Iris pigment epithelial cell (primary cell): ENCODE results near the gene CMIP.
"Not testable (repeated sequence)": the region's sequence is repeated elsewhere in the genome, so short reads cannot be mapped to it uniquely, and the experiment has no call there.

Source experiments
- DNase-seq: peaks from one replicate; pipeline ENCODE4 v3.0.0-alpha.2; 2011; ENCODE audit warnings: low read depth

The CMIP gene

DNA sequence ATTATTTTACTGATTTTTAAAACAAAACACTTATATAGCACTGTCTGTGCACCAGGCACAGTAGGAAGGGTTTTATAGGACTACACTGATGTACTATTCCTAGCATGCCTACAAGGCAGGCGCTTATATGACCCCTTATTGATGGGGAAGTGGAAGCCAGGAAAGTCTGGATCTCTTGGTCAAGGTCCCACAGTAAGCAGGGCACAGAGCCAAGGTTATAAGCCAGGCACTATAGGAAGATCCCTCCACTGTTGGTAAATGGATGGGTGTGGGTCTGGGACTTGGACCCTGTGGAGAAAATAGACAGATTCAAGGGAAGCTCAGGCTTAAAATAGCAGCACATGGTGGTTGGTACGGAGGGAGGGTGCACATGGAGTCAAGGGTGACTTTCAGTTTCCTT lies 275.4 kb downstream of the CMIP start:
- DNase-seq: no peak

DNA sequence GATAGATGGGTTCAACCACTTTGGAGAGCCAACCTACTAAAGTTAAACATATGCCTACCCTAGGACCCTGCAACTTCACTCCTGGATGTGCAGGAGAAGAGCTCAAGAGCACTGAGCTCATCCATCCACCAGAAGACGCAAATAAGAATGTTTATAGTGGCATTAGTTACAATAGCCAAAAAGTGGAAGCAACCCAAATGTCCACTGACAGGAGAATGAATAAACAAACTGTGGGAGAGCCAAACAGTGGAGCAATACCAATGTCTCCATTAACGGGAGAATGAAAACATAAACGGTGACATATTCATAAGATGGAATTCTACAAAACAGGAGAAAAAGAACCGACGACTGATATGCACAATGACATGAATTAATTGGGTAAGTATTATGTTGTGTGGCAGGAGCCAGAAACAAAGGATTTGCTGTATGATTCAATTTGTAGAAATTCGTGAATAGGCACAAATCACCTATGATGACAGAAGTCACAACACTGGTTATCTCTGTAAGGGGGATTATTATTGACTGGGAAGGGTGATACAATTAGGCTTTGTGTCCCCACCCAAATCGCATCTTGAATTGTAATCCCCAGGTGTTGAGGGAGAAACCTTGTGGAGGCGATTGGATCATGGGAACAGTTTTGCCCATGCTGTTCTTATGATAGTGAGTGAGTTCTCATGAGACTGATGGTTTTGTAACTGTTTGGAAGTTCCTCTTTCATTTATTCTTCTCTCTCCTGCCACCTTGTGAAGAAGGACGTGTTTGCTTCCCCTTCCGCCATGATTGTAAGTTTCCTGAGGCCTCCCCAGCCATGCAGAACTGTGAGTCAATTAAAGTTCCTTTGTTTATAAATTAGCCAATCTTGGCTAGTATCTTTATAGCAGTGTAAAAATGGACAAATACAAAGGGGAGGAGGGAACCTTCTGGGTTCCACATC lies 276.6 kb downstream of the CMIP start:
- peak; percentile 49 for DNase-seq

DNA sequence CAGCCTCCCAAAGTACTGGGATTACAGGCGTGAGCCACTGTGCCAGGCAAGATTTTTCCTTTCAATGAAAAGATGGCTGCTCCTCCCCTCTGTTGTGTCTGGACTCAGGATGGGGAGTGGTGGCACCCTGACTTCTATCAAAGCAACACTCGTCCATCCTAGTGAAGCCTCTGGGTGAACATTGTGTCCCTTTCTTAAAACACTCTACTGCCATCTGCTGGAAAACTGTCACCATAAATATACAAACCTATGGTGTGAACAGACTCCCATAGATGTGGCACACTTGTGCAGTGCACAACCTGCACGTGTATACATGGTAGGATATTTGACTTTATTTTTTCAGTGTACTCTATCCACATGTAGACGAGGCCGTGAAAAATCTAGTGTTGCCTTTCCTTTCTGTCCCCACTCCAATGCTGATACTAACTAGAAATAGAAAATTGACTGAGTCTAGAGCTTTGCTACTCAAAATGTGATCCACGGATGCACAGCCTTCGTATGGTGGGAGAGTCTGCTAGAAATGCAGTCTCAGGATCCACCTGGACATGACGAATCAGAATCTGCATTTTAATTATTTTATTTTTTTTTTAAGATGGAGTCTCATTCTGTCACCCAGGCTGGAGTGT lies 278.6 kb downstream of the CMIP start:
- peak; percentile 80 for DNase-seq

DNA sequence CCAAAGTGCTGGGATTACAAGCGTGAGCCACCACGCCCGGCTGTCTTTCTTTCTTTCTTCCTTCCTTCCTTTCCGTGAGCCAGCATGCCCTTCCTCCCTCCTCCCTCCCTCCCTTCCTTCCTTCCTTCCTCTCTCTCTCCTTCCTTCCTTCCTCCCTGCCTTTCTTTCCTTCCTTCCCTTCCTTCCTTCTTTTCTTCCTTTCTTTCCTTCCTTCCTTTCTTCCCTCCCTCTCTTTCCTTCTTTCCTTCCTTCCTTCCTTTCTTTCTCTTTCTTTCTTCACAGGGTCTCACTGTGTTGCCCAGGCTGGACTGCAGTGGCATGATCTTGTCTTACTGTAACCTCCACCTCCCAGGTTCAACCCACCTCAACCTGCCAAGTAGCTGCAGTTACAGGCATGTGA lies 283.8 kb downstream of the CMIP start:
- no peak for DNase-seq

DNA sequence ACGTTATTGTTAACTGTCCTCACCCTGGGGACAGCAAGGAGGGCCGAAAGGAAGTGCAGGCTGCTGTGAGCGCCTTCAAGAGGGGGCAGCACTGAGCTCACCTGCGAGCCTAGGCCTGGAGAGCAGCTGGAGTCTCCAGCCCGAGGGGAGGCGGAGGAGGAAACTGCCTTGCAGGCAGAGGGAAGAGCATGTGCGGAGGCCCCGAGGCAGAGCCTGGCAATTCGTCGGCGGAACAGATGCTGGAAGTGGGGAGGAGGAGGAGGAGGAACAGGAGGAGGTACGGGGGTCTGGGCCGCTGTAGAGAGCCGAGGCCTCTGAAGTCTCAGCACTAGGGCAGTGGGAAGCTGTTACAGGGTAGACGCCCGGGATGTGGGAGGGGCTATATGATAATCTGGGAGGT lies 284.8 kb downstream of the CMIP start:
- no peak for DNase-seq

DNA sequence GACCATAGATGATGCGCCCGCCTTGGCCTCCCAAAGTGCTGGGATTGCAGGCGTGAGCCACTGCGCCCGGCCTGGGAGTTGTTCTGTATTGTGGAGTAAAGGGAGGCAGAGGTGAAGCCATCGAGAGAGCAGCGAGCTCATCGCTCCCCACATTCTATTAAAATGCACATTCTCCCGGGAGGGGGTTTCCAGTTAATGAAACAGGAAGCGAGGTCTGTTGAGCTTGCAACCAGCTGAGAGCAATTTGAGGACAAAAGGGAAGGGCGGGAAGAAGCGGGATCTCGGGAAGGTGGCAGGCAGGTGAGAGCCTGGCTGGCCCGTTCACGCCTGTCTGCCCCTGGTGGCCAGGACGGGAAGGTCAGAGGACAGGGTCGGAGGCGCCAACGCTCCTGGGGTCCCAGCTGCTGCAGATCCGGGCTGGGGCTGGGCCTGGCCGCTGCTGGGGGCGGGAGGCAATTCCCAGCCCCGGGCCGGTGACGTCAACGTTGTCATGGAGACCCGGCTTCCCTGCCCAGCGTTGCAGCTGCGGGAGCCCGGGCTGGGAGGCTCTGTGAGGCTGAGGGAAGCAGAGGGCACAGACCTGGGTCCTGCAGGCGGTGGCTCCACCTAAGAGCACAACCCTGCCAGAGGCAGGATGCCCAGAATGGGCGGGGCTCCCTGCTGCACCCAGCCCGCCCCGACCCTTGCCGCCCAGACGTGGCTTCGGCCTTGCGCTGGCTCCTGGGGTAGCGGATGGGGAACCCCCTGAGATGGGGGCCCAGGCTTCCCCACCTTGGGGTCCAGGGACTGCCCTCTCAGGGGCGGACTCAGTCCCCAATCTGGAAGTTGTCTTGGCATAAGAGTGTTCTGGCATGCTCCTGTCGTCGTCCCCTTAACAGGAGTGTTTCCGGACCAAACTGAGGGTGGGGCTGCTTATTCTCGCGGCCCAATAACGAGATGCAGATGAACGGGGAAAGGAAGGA lies 285.8 kb downstream of the CMIP start:
- DNase-seq: peak; percentile 76

DNA sequence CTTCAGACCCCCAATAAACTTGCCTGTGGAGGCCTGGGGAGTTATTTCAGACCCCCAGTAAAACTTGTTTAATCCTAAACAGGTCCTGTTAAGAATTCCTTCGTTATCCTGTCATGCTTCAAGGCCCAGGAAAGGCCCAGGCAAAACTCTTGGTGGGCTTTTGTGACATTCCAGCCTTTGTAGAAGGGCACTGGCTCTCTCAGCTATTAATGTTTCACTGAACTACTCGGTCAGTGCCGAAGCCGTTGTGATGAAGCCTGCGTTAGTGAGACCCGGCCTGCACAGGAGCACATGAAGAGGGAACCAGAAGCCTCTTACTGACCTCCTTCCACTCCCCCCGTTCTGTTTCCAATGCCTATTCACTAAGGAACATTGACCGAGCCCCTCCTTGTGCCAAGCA lies 287.0 kb downstream of the CMIP start:
- DNase-seq: no peak

DNA sequence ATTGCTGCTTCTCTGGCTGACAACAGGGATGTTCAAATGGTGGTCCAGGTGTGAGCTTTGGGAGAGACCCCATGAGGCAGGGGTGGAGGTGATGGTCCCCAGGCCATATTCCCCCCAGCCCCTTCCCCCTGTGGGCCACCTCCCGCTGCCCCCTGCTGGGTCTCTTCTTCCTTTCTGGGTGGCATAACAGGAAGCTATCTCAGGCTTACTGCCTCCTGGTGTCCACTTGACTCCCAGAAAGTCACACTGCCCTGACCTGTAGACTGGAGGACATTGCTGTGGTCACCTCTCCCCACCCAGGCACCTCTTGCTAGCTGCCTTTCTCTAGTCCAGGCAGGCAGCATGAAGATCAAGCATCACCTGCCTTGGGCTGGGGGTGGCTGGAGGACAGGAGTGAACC lies 288.1 kb downstream of the CMIP start:
- DNase-seq: no peak

DNA sequence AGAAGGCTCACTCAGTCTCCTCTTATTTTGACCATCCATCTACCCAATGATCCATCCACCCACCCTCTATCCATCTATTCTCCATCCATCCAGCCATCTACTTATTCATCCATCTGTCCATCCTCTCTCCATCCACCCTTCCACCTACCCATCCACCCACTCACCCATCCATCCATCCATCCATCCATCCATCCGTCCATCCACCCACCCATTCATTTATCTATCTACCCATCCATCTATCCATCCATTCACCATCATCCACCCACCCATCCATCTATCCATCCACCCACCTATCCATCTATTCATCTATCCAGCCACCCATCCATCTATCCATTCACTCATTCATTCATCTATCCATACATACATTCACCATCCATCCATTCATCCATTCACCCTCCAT lies 288.7 kb downstream of the CMIP start:
- no peak for DNase-seq

DNA sequence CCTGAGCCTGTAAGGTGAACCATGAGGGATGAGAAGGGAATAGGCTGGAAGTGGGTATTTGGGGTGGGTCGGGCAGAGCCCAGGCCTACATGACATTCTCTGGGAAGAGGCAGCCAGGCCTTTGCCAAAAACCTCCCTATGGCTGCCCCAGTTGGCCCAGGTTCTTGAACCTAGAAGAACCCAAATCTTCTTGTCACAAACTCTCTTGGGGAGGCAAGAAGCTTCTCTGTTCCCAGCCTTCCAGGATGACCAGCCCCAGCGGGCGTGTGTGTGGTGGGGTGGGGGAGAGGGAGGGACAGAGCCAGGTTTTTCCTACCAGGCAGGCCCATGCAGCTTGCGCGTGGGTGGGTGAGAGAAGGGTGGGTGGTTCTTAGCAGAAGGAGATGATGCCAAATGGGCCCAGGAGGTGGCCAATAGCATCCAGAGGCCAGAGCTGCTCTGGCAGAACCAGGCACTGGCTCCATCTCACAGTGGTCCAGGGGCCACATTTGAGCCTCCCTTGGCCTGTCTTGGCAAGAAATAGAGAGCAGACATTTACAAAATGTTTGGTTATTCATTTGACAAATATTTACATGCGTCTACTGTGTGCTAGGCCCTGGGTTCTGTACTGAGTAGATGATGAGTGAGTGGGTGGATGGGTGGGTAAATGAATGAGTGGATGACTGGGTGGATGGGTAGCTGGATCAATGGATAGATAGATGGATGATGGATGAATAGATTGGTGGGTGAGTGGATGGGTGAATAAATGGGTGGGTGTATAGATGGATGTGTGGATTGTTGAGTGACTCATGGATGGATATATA lies 290.2 kb downstream of the CMIP start:
- DNase-seq: no peak

DNA sequence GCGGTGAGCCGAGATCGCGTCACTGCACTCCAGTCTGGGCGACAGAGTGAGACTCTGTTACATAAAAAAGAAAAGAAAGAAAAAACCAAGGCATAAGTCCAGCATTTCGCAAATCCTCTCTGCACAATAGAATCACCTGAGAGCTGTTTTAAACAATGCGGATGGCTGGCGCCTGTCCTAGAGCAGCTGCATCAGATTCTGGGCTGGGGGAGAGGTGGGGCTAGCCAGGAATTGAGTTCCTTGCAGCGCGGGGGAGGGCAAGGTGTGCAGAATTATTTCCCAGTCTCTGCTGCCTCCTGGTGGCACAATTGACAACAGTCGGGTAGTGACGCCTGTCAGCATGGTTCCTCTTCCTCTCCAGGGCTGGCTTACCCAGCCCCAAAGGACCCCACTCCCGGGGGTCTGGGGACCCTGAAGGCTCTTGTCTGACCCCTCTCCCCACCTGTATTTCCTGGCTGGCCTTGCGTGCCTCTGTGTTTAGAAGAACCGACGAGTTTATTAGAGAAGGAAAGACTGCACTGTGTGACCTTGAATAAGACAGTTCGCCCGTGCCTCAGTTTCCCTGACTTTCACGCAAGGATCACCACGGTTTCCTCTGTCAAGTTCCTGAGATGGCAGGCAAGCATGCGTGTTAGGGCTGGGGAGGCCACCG lies 293.4 kb downstream of the CMIP start:
- peak; percentile 59 for DNase-seq

DNA sequence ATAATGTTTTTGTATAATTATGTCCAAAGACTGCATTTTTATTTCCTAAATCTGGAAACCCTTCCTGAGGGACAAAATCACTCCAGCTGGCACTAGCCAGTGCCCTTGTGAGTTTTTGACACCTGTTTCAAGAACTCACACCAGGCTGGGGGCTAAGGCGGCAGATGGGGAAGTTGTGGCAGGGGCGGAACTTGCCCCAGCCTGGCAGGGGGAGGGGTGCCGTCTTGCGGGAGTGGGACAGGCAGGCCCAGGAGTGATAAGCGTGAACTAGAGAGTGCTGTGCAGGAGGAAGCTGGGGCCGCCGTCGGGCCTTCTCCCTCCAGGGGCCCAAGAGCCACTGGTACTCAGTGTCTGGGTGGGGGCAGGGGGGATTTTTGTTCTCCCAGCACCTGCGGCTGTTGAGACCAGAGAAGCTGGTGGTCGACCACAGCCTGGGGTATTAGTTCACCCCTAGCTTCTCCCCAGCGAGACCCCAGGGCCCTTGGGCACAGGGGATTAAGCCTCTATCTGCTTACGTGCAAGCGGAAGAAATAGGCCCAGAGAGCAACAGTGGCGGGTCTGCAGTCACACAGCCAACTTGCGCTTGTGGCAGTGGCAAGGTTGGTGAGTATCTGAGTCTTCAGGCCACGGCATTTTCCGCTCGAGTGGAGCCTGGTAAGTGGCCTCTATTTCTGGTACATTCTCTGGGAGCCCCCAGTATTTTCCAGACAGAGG lies 294.3 kb downstream of the CMIP start:
- no peak for DNase-seq

DNA sequence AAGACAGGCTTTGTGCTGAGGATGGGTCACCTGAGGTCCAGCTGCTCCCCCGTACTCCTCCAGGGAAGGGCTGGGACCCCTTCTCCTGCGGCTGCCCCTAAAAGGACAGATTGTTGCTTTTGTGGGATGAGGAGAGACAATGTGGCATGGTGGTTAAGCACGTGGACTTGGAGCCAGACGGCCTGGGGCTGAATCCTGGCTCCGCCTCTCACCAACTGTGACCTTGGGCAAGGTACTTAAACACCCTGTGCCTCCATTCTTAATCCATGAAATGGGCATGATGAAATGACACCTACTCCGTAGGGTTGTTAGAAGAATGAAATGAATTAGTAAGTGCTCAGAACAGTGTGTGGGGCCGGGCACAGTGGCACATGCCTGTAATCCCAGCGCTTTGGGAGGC lies 294.9 kb downstream of the CMIP start:
- no peak for DNase-seq

DNA sequence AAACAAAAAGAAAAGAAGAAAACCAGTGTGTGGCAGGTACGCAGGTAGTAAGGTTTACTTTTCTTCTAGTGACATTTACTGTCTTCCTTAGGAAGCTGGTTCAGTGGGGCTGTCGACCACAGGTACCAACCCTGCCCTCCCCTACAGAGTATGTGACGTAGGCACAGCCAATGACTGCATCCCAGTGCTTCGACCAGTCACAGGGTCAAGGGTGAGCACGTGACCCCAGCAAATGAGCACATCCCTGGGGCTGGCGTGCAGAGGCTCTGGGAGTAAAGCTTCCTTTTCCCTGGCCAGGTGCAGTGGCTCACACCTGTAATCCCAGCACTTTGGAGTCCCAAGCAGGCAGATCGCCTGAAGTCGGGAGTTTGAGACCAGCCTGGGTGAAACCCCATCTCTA lies 295.6 kb downstream of the CMIP start:
- no peak for DNase-seq

DNA sequence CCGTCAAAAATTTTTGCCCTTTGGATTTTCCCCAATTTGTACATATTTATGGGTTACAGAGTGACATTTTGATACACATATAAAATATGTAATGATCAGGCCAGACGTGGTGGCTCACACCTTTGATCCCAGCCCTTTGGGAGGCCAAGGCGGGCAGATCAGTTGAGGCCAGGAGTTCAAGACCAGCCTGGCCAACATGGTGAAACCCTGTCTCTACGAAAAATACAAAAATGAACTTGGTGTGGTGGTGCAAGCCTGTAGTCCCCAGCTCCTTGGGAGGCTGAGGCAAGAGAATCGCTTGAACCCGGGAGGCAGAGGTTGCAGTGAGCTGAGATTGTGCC lies 296.8 kb downstream of the CMIP start:
- not testable (repeated sequence) for DNase-seq

DNA sequence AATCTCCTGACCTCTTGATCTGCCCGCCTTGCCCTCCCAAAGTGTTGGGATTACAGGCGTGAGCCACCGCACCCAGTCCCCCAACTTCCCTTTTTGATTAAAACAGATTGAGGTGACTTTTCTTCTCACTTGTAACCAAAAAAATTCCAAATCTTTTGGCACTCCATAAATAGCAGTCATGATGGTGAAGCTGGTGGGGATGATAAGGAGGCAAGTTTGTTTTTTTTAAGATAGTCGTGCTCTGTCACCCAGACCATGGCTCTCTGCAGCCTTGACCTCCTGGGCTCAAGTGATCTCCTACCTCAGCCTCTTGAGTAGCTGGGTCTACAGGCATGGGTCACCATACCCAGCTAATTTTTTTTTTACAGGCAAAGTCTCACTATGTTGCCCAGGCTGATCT lies 299.8 kb downstream of the CMIP start:
- no peak for DNase-seq

DNA sequence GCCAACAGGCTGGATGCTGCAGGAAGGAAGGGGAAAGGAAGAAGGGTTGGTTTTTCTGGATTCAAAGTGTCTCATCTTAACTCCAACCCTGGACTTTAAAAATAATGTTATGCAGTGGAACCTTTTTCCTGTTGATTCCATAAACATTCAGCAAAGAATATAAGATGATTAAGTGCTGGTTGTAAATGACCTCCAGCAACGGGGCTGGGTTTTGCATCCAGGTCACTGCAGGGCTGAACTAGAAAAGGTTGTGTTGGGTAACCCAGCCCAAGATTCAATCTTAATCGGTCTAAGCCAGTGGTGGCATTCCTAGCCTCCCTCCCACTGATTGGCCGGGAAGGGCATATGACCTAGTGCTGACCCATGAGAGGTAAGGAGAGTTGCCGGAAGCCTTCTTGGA lies 300.3 kb downstream of the CMIP start:
- DNase-seq: no peak

DNA sequence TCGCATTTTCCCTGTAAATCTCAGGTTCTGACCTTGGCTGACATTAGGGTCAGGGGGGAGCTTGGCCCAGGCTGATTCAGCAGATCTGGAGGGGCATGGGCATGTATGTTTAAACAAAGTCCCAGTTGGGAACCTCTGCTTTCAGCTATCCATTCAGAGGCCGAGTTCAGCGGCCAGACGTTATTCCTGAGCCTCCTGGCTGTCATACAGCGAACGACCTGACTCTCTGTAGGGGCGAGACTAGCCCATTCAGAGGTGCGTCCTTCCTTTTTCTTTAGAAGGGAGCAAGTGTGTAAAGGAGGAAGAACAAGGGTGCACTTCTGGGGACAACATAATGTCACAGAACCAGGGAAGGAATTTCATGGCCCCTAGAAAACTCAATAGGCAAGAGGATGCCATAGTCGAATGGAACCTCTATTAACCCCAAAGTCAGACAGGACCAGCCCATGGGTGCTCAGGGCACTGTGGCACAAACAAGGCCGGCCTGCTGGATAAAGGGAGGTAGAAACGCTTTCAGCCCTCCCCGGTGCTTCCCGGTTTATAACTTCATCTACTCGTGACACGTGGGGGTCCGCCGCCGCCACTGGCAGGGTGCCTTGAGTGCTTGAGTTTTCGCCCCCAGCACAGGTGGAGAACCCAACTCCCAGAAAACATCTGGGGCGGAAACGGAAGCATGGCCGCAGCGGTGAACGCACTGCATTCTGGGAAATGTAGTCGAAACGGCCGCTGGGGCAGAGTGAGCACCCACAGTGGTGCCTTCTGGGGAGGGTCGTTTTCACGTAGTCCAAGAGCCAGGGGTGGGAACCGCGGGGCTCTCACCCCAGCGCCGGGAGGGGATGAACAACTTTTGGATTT lies 301.3 kb downstream of the CMIP start:
- peak; percentile 37 for DNase-seq

DNA sequence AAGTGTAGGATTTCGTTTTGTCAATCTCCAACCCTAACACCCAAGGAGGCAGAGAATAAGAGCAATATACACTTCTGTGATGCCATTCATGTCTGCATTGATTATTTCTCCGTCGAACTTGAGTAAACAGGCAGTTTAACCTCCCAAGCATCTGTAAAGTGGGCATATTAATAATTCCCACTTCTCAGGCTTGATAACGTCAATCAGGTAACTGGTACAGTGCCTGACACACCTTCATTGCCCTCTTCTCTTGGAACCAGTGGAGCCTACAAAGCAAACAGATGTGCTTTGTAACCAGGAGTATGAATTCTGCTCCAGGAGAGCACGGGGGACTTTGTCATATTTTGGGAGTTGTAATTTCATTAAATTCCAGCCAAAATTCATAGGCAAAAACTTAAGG lies 302.0 kb downstream of the CMIP start:
- DNase-seq: no peak
